ENCODE data around the gene PAK6.

Gene PAK6

DNA sequence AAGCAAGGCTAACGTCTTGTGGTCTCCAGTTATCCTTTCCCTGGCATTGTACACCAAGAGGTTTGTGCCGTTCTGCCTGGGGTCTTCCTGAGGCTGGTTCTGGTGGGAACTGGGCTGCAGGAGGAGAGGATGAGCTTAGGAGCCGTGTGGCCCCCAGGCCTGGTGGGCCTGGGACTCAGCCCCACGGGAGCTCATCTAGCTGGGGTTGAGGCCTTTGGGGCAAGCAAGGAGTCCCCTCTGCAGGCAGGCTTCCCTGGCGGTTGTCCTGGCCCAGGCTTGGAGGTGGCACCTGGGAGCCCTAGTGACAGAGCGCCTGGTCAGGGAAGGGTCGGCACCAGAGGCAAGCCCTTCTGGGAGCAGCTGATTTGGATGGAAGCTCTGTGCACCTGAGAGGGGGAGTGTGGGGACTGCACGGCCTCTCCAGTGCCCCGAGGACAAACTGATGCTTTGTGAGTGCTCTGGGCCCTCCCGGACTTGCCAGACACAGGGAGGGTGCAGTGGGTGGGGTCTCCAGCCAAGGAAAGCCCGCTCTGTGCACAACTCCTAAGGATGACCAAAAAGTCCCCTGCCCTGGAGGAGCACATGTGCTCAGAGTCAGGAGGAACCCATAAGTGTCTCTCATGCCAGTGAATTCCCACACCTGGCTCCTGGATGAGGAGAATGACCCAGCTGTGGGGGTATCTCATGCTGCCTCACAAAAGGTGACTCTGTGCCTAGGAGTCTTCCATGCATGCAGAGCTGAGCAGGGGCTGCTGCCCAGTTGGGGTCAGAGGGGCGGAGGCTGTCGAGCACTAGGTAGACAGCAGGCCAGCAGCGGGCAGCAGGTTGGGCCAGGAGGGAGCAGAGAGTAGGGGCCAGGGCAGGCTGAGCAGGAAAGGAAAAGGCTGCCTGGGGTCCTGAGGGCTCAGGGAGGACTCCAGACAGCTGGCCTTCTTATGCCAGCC is 2.7 kb downstream of the PAK6 start:
- DNase-seq (ENCODE audit: low spot score): no peak

DNA sequence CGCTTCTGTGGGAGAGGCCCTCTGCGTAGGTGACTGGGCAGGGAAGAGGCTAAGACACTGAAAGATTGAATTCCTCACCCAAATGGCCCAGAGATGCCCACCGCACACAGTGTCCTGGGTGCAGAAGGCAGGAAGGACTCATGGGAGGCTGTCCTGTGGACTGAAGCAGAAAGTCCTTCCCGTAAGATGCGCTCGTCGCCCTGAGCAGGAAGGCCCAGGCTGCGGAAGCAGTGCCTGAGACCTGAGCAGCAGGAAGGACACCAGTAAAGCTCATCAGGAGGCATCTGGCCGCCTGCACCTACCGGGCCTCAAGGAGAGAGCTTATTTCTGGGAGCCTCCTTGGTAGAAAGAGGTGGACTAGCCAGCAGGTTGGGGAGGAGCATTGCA is 3.3 kb downstream of the PAK6 start:
- no peak for DNase-seq (ENCODE audit: low spot score)

DNA sequence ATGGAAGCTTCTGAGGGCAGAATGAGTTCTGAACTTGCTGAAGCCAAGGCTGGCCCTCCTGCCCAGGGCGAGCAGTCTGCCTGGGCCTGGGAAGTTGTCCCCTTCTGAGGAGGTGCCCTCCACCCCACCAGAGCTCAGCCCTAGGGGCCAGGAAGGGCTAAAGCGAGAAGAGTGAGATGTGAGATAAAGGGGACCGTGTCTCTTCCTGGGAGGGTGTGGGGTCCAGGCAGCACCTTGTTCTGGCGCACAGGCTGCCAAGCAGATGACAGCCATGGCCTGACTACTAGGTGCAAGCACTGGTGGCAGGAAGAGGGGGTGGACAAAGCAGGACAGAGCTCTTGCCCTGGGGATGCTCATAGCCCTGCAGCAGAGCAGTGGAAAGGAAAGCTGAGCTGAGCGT is 3.7 kb downstream of the PAK6 start:
- no peak for DNase-seq (ENCODE audit: low spot score)

GRCh38 chr15:40243126-40243810 is 4.4 kb downstream of the PAK6 start:
- DNase-seq (ENCODE audit: low spot score): no peak

- DNase-seq (ENCODE audit: low spot score): no peak
These were observed 6.2 kb downstream of the PAK6 start for GRCh38 chr15:40244961-40245523.

GRCh38 chr15:40245666-40246450 is 7.0 kb downstream of the PAK6 start:
- no peak for DNase-seq (ENCODE audit: low spot score)

DNA sequence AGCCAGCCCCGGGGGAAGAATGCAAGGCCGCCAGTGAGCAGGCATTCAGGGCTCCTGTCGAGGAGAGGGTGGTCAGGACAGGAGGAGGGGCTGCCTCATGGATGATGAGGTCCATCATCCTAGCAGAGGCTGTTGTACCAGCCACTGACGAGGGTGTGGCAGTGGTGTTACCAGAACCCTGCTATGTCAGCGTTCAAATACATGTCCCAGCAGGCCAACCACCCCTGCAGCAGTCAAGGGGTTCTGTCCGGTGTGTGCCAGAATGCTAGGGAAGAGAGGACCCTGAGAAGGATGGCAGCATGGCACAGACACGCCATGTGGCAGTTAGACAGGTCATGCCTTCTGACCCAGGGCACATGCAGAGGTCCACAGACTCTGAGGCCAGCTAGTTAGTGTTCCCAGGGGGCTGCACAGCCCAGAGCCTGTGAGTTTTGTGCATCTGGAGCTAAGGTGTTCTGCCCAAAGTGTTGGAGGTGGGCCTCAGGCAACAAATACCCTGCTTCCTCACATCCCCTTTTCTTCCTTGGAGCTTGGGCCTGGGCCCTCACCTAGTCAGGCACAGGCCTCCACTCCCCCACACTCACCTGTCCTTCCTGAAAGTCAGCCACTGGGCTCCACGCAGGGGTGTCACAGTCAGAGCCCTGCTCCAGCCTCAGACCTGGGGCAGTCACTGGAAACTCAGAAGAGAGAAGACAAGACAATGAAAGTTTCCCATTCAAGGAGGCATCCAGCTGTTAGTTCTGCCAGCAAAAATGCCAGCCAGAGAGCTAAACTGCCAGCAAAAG is 7.8 kb downstream of the PAK6 start:
- DNase-seq (ENCODE audit: low spot score): no peak

GRCh38 chr15:40247406-40247971 is 8.6 kb downstream of the PAK6 start:
- DNase-seq (ENCODE audit: low spot score): no peak

DNA sequence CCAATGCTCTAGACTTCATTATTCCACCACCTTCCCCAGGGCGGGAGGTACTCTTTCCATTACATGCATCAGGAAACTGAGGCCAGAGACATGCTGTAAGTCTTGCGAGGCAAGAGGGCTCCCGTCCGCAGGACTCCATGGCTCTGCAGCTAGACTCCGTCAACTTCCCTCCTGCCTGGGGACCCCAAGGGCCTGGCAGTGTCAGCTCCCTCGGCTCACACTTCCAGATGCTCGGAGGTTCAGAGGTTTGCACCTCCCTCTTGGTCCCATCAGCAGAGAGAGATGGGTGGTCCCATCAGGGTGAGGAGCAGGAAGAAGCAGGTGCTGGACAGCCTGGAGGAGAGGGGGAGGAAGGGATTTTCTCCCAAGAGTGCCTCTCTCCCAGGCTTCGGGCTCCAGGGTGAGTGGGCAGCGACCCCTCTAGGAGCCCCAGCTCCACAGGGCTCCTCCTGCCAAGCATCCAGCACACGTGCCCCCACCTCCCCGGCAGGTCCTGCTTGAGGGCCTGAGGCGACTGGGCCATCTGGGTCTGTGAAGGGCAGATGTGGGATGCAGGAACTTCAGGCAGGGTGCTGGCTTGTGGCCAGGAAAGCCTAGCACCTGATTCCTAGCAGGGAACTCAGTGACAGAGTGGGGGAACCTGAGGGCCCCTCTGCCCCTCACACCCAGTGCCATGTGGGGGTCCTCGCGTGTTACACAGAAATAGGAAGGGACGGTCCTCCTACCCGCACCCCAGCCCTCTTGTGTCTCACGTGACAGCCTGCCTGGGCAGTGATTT is 9.3 kb downstream of the PAK6 start:
- DNase-seq (ENCODE audit: low spot score): no peak

GRCh38 chr15:40249477-40250303 is 10.8 kb downstream of the PAK6 start:
- DNase-seq (ENCODE audit: low spot score): no peak

DNA sequence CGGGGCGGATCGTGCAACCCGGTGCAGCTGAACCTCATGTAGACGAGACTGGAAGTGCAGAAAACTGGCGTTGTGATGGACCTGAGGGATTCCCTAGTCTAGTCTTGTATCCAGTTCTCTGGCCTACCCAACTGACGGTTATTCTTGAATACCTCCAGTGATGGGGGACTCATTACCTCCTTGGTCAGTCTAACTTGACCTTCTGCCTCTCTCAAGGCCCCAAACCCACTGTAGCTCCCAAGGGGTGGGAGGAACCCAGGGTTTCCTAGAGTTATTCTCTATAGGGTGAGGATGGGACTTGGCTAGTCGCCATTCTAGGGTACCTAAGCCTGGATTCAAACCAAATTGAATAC is 11.4 kb downstream of the PAK6 start:
- DNase-seq (ENCODE audit: low spot score): no peak

DNA sequence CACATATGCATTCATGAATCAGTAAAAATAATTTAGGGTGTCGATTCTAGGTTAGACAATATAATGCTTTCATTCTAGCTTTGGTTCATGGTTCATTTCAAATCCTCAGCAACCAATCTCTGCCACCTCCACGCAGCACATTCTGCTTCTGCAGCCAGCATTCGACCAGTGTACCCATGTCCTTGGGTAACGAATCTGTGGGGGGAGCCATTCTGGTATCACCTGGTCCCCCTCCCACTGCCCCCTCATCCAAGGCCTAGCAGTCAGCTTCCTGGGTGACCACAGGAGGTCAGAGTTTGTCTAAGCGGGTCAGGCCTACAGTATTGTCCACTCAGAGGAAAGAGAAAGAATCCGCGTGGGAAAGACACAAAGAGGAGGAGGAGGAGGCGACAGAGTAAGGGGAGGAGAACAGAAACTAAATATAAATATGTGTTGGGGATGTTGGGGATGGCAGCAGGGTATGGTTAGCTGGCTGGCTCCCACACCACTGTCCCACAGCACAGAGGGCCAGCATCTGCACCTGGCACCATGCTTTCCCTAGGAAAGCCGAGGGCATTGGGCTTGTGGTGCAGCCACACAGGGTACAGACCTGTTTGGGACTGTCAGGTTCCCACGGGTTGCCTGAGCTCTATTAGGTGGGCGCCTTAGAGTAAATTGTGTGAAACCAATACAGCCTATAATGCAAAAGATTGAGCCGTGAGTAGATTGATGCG is 12.1 kb downstream of the PAK6 start:
- DNase-seq (ENCODE audit: low spot score): no peak

- DNase-seq (ENCODE audit: low spot score): no peak
These were observed 12.8 kb downstream of the PAK6 start for GRCh38 chr15:40251486-40252140.

- DNase-seq (ENCODE audit: low spot score): no peak
These were observed 13.2 kb downstream of the PAK6 start for GRCh38 chr15:40252141-40252437.

GRCh38 chr15:40252438-40253166 is 13.7 kb downstream of the PAK6 start:
- DNase-seq (ENCODE audit: low spot score): no peak

- DNase-seq (ENCODE audit: low spot score): no peak
These were observed 14.4 kb downstream of the PAK6 start for GRCh38 chr15:40253167-40253790.

GRCh38 chr15:40254452-40254851 is 15.6 kb downstream of the PAK6 start:
- DNase-seq (ENCODE audit: low spot score): no peak
